HG03039 (cell line): Measurements from ENCODE around the gene TULP3.

ENCODE experiments used
- ATAC-seq: cut with Tn5 transposase; IDR thresholded peaks from one replicate; pipeline ENCODE4 v1.9.1; 2021; ENCODE audit warnings: mild to moderate bottlenecking, moderate library complexity; ENCODE audit not compliant: unreplicated experiment

Gene TULP3

DNA sequence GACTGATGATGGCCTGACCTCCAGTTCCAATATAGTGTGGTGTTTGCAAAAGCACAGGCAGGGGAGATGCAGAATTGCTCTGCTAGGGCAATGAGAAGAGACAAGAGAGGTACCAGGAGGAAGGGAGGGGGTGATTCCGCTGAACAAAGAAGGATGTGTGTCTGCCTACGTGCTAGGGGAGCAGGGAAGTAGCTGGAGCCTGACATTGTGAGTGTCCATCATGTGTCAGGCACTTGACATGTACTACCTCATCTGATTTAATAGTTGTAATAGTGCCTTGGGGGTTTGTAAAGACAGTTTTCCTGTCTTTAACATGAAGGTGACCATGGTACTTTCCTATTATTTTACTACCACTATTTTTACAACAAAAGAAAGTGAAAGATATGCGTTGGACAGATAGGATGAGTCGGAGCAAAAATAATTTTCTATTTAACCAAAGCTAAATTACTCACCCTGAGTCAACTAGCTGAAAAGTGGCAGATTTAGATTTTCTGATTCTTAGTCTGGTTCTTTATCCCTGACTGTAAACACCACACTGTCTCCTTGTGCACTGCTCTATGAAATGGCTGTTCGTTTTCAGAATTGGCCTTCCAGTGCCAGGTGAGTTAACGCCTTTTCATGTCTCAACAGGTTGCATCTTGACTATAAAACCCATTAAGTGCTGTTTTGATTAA is 34.8 kb downstream of the TULP3 start:
- no peak for ATAC-seq

DNA sequence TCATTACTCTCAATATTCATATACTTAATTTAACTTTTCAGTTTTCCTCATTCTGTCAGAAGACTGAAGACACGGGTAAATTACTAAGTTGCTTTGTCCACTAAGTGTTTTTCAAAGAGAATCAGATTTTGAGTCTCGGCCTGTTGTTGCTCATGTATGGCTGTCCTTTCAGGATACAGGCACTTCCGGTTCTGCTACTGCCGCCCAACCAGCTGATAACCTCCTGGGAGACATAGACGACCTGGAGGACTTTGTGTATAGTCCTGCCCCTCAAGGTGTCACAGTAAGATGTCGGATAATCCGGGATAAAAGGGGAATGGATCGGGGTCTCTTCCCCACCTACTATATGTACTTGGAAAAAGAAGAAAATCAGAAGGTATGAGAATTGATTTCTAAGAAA is 40.2 kb downstream of the TULP3 start:
- no peak for ATAC-seq

DNA sequence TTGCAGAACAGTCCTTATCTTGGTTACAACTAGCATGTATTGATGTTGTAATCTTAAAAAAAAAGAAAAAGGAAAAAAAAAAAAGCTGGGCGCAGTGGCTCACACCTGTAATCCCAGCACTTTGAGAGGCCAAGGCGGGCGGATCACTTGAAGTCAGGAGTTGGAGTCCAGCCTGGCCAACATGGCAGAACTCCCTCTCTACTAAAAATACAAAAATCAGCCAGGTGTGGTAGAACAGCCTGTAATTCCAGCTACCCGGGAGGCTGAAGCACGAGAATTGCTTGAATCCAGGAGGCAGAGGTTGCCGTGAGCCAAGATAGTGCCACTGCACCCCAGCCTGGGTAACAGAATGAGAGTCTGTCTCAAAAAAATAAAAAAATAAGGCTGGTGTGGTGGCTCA is 42.9 kb downstream of the TULP3 start:
- no peak for ATAC-seq

DNA sequence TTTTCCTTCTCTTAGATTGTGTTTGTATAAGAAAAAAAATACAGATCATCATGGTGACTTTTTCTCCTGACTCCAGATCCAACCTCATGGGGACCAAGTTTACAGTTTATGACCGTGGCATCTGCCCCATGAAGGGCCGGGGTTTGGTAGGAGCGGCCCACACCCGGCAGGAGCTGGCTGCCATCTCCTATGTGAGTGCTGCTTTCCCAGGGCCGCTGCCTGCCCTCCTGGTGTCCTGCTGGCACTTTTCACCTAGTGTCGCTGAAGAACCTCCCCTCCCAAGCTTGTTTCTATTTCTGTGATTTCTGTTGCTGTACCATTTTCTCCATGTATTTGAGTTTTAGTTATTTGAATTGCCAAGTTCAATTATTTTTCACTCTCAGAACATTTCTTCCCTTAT is 43.7 kb downstream of the TULP3 start:
- no peak for ATAC-seq

DNA sequence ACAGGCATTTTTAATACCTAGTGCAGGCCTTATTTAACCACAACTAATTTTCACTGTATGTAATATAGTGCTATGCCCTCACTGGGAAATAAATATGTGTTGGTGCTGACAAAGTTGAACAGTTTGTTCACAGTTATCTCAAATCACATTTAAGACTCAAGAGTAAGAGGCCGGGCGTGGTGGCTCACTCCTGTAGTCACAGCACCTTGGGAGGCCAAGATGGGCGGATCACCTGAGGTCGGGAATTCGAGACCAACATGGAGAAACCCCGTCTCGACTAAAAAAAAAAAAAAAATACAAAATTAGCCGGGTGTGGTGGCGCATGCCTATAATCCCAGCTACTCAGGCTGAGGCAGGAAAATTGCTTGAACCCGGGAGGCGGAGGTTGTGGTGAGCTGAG is 45.6 kb downstream of the TULP3 start:
- no peak for ATAC-seq

DNA sequence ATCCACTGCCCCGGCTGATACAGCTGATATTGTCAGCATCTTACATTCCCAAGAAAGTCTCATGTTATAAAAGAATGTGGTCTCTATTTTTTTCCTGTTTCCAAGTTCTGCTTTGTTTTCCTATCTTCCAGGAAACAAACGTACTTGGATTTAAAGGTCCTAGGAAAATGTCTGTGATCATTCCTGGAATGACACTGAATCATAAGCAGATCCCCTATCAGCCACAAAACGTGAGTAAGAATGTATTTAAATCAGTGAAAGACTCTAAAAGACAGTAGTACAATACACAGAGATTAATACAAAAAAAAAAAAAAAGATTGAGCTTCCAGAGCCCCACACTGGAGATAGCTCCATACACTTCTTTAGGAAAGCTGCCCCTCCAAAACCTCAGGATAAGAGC is 46.8 kb downstream of the TULP3 start:
- ATAC-seq: no peak

DNA sequence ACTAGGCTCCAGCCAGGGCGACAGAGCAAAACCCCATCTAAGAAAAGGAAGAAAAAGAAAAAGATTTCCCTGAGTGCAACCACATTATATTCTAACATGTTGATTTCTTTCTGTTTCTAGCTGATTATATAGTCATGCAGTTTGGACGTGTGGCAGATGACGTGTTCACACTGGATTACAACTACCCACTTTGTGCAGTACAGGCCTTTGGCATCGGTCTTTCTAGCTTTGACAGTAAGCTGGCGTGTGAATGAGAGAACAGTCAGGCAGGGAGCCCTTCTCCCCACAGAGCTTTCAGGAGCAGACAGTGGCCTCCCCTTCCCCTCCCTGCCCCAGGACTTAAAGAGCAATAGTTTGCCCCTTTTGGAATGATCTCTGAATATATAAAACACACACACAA is 48.5 kb downstream of the TULP3 start:
- ATAC-seq: no peak

DNA sequence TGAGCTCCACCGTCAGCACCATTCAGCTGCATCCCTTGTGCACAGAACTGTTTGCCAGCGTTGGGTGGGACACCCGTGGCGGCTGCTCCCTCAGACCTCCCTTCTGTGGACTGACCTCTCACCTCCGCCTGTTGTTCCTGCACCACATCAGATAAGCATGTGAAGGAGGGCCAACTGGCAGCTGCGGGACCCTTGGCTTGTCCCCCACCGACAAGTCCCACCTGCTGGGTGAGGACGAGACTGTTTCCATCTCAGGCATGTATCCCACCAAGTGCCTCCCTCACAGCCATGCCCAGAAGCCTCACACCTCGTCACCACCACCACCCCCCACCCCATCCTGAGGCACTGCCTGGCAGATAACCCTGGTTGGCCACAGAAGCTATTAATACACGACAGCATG is 49.9 kb downstream of the TULP3 start:
- ATAC-seq: no peak

DNA sequence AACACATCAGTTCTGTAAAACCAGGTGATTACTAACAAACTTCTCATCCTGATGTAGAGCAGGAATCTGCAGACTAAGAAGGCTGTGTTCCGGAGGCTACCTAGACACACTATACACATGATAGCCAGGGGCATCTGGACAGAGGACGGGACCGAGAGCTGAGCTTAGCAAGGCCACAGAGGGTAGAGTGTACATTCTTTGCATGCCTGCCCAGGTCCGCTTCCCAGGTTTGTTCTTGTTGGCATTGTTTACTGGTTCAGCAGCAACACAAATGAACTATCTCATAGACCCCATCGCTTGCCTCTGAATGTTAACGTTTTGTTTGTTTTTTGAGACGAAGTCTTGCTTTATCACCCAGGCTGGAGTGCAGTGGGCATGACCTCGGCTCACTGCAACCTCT is 50.8 kb downstream of the TULP3 start:
- ATAC-seq: no peak

DNA sequence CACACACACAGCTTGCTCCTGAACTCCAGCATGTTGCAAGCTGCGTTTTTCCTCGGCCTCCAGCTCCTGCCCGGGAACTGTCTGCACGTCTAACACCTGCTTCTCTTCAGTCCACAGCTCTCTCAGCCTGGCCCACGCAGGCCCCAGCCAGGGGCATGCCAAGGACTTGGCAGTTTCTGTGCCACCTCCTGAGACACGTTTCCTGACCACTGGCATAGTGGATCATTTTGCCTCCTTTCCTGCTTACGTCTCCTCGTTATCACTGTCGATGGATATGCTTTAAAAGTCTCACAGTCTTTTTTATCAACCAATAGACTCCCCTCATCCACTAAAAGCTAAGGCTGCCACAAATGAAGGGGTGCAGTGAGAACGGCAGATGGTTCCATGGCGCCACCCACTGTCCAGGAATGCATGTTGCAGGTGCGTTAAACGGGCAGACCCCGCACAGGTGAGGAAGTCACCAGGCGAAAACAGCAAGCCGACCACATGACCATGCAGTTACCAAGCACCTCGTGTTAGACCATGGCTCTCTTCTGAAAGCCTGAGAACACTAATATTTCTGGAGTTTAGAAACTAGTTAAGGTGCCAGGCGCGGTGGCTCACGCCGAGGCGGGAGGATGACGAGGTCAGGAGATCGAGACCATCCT is 53.8 kb downstream of the TULP3 start:
- ATAC-seq: no peak

DNA sequence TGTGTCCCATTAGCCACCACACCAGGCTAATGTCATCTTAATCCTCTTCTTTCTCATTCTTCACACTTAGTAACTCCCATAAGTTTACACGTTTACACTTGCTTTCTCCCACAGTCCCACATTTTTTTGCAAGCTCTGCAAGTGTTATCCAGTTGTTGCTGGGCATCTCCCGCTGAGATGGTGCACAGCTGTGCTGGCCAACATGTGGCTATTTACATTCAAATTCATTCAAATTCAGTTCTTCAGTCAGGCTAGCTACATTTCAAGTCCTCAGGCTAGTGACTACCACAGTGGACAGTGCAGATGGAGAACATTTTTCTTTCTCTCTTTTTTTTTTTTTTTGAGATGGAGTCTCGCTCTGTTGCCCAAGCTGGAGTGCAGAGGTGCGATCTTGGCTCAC is 58.7 kb downstream of the TULP3 start:
- ATAC-seq: no peak

DNA sequence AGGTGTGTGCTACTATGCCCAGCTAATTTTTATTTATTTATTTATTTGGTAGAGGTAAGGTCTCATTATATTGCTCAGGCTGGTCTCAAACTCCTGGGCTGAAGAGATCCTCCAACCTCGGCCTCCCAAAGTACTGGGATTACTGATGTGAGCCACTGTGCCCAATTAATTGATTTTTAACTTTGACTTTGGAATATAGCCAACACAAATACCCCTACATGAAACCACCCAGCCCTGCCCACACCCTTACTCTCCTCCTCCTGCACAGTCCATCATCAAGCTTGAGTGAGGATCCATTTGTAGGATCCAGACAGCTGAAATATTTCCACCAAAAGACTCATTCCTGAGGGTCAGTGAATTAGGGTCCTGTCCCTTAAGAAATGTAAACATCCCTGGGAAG is 65.2 kb downstream of the TULP3 start:
- ATAC-seq: no peak

DNA sequence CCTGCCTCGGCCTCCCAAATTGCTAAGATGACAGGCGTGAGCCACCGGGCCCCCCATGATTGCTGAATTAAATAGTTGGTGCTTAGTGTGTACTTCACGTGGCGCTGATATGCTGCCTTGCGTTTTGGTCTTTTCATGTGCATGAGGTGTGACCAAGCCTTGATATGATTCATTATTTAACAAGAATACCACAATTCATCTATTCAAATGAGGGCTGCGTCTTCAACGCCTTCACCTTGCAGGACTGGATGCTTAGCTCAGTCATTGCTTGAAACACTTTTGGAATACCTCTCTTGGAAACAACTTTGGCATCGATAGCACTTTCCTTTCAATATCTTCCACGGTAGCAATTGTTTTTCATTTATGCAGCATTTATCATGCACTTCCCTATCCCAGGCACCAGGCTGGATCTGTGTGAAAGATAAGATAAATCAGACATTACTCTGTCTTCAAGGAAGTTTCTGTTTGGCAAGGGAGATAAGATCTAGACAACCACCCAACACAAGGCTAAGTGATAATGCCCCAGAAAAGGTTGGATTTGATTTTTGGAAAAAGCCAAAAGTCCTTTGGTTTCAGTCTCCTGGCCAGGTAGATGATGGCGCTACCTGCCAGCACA is 67.2 kb downstream of the TULP3 start:
- no peak for ATAC-seq

DNA sequence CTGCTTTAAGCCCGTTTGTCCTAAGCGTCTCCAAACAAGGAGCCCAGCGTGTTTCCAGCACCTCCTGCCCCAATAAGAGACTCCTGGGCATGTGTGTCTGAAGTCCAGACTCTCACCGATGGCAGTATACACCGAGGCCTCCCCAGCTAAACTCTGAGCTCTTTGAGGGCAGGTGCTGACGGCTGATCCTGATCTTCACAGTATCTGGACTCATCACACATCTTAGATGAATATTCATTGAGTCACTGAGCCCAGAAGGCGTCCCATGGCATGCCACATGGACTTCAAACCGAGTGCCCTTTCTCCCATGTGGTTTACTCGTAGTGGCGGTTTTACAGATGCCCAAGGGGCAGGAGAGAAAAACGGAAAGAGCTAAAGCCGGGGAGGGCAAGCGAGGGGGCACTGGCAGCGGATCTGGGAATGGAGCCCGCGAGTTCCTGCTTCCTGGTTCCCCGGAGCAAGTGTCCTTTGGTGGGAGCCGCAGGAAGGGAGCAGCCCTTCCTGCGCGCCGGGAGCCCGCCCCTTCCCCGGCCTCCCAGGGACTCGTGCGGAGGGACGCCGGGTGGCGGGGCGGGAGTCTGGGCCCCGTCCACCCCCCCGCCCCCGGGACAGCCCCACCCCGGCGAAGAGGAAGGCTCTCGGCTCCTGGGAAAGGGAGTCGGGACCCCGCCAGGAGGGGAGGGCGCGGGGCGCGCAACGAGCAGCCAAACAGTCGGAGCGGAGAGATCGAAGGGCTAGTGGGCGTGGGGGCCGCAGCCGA is 67.9 kb downstream of the TULP3 start:
- no peak for ATAC-seq

DNA sequence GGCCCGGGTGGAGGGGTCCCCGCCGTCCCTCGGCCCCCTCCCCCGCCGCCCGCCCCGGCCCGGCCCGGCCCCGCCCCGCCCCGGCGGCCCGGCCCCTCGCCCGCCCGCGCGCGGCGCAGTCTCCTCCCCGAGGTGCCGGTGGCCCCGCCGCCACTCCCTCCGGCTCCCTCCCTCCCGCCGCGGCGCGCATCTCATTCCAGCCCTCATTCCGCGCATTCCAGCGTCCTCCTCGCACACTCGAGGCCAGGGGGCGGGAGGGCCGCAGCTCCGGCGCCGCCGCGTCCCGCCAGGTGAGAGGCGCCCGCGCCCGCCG is 68.5 kb downstream of the TULP3 start, which contains the start of gene TEAD4:
Gene TEAD4, plus strand, starts transcription at position 206 of the 313 bp plus-strand sequence.
- no peak for ATAC-seq

DNA sequence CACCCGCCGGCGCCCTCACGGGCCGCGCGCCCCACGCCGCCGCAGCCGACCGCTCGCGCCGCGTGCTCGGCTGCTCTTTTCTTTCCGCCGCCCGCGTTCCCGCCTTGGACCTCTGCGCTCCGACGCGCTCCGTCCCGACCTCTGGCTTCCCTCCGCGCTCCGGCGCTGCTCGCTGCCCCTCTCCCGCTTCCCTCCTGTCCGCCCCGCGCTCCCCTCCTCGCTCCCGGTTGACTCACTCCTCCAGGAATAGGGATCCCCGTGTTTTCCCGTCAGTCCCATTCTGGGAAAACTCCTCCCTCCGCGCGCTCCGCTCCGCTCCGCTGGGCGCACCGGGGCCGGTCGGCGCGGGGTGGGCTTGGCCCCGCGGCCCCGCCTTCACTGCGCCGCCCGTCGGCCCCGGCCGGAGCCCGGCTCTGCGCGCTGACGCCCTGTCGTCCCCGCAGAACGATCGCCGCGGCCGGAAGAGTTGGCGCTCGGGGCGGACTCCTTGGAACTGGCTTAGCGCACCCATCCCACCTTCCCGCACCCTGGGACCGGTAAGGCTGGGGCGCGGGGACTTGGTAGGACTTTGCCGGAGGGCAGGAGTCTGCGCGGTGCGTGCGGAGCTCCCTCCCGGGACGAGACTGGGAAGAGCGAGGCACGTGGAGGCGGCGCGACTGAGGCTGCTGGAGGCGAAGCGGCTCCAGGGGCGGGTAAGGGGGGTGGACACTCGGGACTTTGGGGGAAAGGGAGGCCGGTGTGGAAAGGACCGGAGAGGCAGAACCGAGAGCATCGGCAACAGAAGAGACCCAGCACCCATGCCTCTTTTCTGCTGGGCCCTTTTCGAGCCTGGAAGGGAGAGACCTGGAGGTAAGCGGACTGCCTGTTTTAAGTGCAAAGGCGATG is 69.1 kb downstream of the TULP3 start:
- no peak for ATAC-seq

DNA sequence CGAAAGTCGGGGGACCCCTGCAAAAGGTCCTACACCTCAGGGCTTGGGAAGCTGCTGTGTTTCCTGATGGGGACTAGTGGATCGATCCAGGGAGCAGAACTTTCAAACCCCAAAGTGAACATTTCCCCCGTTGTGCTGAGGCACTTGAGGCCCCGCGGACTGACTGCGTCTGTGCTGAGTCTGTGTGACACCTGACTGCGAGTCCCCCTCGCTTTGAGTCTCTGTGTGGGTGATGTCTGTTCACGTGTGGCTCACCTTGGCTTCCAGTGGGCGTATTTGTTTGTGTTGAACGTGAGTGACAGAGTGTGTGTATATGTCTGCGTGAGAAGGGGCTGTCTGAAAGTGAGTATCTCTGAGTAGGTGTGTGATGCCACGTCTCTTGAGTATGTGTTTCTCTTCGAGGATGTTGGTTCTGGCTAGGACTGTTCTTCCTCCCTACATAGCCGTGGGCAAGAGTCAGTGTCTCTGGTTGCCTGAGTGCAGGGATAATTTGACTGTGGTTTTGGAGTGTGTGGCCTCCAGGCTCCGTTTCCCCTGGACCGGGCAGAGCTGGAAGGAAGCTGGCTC is 69.8 kb downstream of the TULP3 start:
- ATAC-seq: no peak

DNA sequence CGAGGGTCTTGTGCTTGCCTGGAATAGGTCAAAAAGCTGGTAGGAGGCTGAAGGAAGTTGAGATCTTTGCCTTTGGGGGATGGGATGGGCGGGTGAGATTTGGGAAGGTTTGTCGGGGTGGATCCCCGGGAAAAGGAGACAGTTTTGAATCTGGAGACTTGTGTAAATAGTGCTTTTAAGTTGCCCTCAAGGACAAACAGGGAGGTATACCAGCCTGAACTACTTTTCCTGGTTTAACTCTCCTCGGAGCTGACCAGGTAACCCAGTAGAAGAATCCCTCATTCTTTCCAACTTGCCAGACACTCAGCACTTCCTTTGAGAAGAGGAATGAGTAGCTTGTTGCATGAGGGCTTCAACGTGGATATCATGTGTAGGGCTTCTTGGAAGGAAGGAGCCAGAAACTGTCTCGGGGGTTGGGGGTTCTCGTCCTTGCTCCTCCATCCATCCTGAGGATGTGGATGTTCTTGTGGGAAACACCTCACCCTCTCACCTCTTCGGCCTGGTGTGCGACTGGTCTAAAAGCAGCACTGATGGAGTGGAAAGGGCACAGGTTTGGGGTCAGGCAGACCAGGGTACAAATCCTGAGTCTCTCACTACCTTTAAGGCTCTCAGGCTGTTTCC is 70.4 kb downstream of the TULP3 start:
- ATAC-seq: no peak

DNA sequence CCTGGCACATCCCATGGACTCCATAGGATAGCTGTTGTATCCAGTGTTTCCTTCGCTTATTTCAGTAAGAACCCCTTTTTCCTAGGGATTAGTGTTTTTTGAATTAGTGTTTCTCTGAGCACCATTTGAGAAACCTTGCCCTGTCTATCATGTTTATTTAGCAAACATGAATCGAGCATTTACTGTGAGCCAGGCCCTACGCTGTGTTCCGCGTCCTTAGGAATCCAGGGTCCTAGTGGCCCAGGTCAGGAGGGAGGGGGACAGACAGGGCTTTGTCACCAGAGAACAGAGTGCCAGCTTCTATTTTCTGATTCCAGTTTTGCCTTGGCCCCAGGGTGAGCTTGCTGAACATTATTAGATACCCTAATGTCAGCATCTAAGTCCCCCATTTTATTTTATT is 71.0 kb downstream of the TULP3 start:
- no peak for ATAC-seq

DNA sequence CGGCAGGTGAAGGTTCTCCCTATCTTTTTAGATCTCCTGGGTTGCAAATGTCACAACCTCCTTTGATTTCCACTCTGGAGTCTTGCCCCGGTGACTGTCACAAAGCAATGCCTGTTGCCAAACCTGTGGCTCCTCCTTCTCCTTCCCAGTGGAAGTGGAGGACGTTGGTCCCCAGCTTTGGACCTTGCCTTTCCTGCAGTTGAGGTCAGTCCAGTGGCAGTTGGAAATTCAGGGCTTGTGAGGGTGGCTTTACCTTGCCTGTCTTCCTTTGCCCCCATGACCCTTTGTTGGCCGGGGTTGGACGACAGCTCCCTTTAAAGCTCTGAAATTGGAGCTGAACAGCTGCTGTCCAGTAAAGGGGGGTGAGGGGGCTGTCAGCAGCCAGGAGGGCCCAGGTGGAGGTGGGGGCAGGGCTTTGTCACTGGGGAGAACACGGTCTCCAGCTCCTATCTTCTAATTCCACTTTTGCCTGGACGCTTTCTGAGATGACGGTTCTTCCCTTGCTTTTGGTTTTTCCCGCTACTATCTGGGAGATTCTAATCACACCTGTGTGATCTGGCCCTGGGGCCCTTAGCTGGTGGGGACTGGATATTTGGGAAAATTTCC is 72.6 kb downstream of the TULP3 start:
- no peak for ATAC-seq
